SU-DHL-6 (cell line): ENCODE data around the gene PRSS21.

ENCODE experiments used
- H2AFZ ChIP-seq: fragments of 200-600 bp; sonication (generic); 2 replicates; pipeline ENCODE4 v1.6.1; 2014; ENCODE audit warnings: low read depth, mild to moderate bottlenecking, moderate library complexity, mixed read lengths, antibody characterized with exemption, low read length; ENCODE audit not compliant: severe bottlenecking
- H3F3A ChIP-seq: fragments of 200-600 bp; shearing (Covaris generic); 2 replicates; pipeline ENCODE4 v1.6.0; 2016; ENCODE audit warnings: antibody characterized with exemption, mild to moderate bottlenecking; ENCODE audit not compliant: insufficient read depth
- H3K27ac ChIP-seq: fragments of 200-600 bp; sonication (generic); 2 replicates; pipeline ENCODE4 v1.5.1; 2016; ENCODE audit warnings: low read depth, mild to moderate bottlenecking, low read length, moderate library complexity, mixed read lengths
- H3K27me3 ChIP-seq: fragments of 200-600 bp; sonication (generic), shearing (Covaris generic); 2 replicates; pipeline ENCODE4 v1.6.0; 2014; ENCODE audit warnings: mild to moderate bottlenecking, low read length
- H3K36me3 ChIP-seq: fragments of 200-600 bp; sonication (generic); 2 replicates; pipeline ENCODE4 v1.6.1; 2014; ENCODE audit warnings: mild to moderate bottlenecking, low read length, mixed read lengths
- H3K4me2 ChIP-seq: fragments of 300-600, 200-600 bp; shearing (Covaris generic), sonication (generic); 2 replicates; pipeline ENCODE4 v1.6.0; 2014; ENCODE audit warnings: low read length, low read depth, mild to moderate bottlenecking; ENCODE audit not compliant: poor library complexity, severe bottlenecking
- H3K4me3 ChIP-seq: fragments of 200-600 bp; sonication (generic); 2 replicates; pipeline ENCODE4 v1.5.1; 2014; ENCODE audit warnings: antibody characterized with exemption, low read length, mild to moderate bottlenecking, mixed read lengths; ENCODE audit not compliant: insufficient read depth, poor library complexity, severe bottlenecking
- H3K79me2 ChIP-seq: fragments of 200-600 bp; sonication (generic); 2 replicates; pipeline ENCODE4 v1.6.1; 2014; ENCODE audit warnings: mild to moderate bottlenecking, low read length, moderate library complexity; ENCODE audit not compliant: insufficient read depth
- H3K9ac ChIP-seq: fragments of 200-600 bp; sonication (generic); 2 replicates; pipeline ENCODE4 v1.7.0; 2014; ENCODE audit warnings: mild to moderate bottlenecking, low read length
- H3K9me2 ChIP-seq: fragments of 200-600 bp; sonication (generic); replicated peaks from 2 replicates; pipeline ENCODE4 v1.6.1; 2014; ENCODE audit warnings: low read length; ENCODE audit not compliant: insufficient read depth
- H3K9me3 ChIP-seq: fragments of 200-600 bp; sonication (generic); 2 replicates; pipeline ENCODE4 v1.6.1; 2014; ENCODE audit warnings: low read length, mixed read lengths; ENCODE audit not compliant: insufficient read depth
- H4K20me1 ChIP-seq: fragments of 200-600 bp; sonication (generic); 2 replicates; pipeline ENCODE4 v1.6.1; 2014; ENCODE audit warnings: low read depth, mild to moderate bottlenecking, antibody characterized with exemption, low read length, moderate library complexity, mixed read lengths
- CTCF ChIP-seq: fragments of 200-600 bp; sonication (generic); IDR thresholded peaks from one replicate; pipeline ENCODE4 v1.5.1; 2017; ENCODE audit warnings: antibody characterized with exemption, mild to moderate bottlenecking, low read length, moderate library complexity; ENCODE audit not compliant: insufficient read depth, poor library complexity, severe bottlenecking
- EZH2phosphoT487 ChIP-seq: fragments of 200-600 bp; sonication (generic), shearing (Covaris generic); conservative IDR thresholded peaks from 2 replicates; pipeline ENCODE4 v1.6.1; 2018; ENCODE audit warnings: mild to moderate bottlenecking, antibody characterized with exemption, low read length, moderate library complexity, mixed read lengths

The PRSS21 gene

DNA sequence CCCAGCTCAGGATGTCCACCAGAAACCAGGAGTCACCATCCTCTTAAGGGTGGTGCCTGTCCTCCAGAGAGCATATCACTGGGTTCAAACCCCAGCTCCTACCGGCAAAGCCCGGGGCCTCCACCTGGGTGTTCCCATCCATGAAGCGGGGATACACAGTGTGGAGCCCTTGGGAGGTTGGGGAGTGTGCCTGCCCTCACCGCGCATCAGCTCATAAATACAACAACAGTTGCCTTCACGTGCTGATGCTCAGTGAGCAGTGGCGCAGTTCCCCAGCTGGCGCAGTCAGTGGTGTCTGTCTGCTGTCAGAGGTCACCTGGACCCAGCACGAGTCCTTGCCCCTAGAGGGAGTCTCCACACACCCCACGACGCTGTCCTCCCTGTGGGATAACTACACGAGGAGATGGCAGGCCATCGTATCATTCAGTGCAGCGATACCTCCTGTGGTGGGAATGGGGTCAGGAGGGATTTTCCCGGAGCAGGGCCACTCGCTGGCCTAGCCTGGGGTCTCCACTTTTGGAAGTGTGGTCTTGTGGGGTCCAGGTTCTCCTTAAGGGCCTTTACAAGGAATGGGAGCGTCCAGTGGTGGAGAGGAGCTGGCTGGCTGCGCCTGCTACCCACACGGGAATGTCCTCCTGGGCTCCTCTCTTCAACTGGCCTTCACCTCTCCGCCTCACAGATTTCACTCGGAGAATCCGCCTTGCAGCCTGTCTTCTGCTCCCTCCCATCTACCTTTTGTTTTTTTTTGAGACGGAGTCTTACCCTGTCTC lies 37.7 kb upstream of the PRSS21 start:
- no peaks in the 10 kb centered on the region for H4K20me1 ChIP-seq
- H3K9me3 ChIP-seq = no peaks in the 10 kb centered on the region
- no peak overlapping the region for H3K27ac ChIP-seq
- peaks cover 13% of the 10 kb centered on the region for H3F3A ChIP-seq
- no peaks in the 10 kb centered on the region for H3K36me3 ChIP-seq
- no peaks in the 10 kb centered on the region for H3K9me2 ChIP-seq
- H2AFZ ChIP-seq = no peak overlapping the region
- H3K4me2 ChIP-seq = no peak overlapping the region
- TF ChIP-seq EZH2phosphoT487 = no peak
- no peak for TF ChIP-seq CTCF
- no peaks in the 10 kb centered on the region for H3K27me3 ChIP-seq
- no peak overlapping the region for H3K4me3 ChIP-seq
- peaks cover 16% of the 10 kb centered on the region for H3K79me2 ChIP-seq
- no peak overlapping the region for H3K9ac ChIP-seq

GRCh38 chr16:2779978-2780898 lies 36.8 kb upstream of the PRSS21 start:
- Histone ChIP-seq H3K36me3 (no peaks in the 10 kb centered on the region), H2AFZ (no peak overlapping the region), H3K79me2 (peaks cover 16% of the 10 kb centered on the region), H3K27me3 (no peaks in the 10 kb centered on the region), H3K9me2 (no peaks in the 10 kb centered on the region), H4K20me1 (no peaks in the 10 kb centered on the region), H3K9ac (no peak overlapping the region), H3F3A (peaks cover 4% of the 10 kb centered on the region; the same call in 1 of the 2 replicates), H3K4me3 (no peak overlapping the region), H3K9me3 (no peaks in the 10 kb centered on the region), H3K27ac (no peak overlapping the region), H3K4me2 (no peak overlapping the region)
- TF ChIP-seq CTCF = no peak
- no peak for TF ChIP-seq EZH2phosphoT487

DNA sequence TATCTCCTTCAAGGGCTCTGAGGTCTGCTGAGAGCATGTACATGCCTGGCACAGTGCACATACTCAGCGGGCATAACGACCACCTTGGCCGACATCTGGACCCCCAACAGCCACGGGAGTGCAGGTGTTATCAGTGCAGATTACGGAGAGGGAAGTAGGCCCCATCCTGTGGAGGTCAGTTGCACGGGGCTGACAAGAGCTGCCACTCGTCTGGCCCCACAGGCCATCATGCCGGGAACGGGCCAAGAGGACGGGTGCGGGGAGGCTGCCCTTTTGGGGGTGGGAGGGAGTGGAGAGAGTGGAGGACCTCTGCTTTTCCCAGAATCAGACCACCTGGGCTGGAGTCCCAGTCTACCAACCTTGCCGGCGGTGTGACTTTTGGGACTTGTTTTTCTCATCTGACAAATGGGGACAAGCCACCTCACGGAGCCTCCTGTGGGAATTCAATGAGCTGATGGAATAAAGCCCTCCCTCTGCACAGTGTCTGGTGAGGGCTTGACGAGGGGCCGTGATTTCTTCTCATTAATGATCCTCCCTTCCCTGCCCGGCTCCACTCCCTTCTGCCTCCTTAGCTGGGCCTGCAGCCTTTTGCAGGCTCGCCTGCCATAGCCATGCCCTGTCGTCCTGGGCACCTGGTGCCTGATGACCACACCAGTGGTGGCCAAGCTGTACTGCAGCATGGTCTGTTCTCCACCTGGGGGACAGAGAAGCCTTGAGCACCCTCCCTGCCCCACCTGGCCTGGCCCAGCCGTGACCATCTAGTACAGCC lies 34.3 kb upstream of the PRSS21 start:
- no peaks in the 10 kb centered on the region for H4K20me1 ChIP-seq
- H3K4me3 ChIP-seq = no peak overlapping the region
- H3K4me2 ChIP-seq = no peak overlapping the region
- H2AFZ ChIP-seq = no peak overlapping the region
- H3K79me2 ChIP-seq = no peaks in the 10 kb centered on the region
- no peaks in the 10 kb centered on the region for H3K27me3 ChIP-seq
- H3K9ac ChIP-seq = no peak overlapping the region
- TF ChIP-seq EZH2phosphoT487 (no peak), CTCF (no peak)
- H3F3A ChIP-seq = no peaks in the 10 kb centered on the region
- H3K9me3 ChIP-seq = no peaks in the 10 kb centered on the region
- no peak overlapping the region for H3K27ac ChIP-seq
- H3K36me3 ChIP-seq = no peaks in the 10 kb centered on the region
- H3K9me2 ChIP-seq = no peaks in the 10 kb centered on the region
